Right renal pelvis (tissue), 4 donors: ENCODE results near the gene C2orf80. TPM values are rescaled to one million over a fixed set of nuclear protein-coding genes. Genes with fewer than 3 reads are reported as not detected.
"Not testable (repeated sequence)": the region's sequence is repeated elsewhere in the genome, so short reads cannot be mapped to it uniquely, and the experiment has no call there.

Experiments
- DNase-seq, 4 donors: peaks; one replicate each; pipeline ENCODE4 v3.0.0-alpha.2; 2013; ENCODE audit warnings: low read depth in 4 of 4, low spot score in 3 of 4, missing footprints in 1 of 4
- polyA plus RNA-seq, 4 donors: library from polyadenylated mRNA; unstranded; fragments of 120-200 nt; gene quantifications; one replicate each; pipeline ENCODE4 v1.2.1, GENCODE V29; 2013; ENCODE audit not compliant: insufficient read length in 4 of 4

The C2orf80 gene
- under 1 TPM in 3 of 4 donors, not detected in 1; 0.17 to 0.50 (median 0.31) TPM for polyA plus RNA-seq

DNA sequence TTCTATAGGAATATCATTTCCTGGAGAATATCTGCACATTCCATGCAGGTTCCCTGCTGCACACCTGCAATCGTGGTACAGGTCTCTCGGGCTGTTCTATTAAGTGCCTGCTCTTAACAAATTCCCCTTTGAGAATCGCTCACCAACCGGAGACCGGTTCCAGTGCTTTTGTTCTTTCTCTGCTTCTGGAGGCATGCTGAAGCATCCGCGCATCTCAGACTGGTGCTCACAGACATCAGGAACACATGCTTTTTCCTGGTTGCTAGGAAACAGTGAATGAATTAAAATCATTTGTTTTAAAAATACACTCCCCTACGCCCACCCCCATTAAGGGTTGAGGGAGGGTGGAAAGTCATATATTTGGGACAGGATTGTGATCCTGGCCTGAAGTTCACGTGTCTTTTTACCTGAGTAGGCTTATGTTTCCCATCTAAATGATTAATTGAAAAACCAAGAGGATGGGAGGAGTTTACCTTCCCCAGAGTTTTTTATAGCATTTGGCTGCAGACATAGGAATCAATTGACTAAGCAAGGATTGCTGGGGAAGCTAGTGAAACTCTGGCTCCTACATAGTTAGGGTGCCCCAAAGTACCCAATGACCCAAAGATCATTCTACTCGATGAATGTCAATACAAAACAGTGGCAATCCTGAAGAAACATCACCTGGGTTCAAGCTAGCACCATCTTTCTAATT lies at the start of gene C2orf80:
TSS of gene C2orf80 (minus strand) at position 221 of the 694 bp plus-strand sequence. CDS start 3,044 bp downstream, outside the sequence.
- DNase-seq: no peak

DNA sequence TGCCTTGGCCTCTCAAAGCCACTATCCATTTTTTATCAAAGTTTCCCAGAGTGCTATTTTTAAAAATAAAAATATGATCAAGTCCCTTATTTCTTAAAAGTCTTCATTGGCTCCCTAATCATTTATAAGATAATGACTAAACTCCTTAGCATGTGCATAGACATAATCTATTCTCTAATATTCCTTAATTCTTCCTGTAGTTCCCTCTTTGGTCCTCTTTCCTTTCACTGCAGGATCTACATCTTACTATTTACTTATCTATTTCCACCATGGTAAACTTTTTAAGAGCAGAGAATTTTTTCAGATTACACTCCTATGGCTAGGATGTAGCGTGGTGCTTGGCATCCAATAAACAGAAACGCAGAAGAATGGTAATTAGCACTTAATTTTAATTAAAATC lies 46.0 kb upstream of the C2orf80 start:
- no peak for DNase-seq

DNA sequence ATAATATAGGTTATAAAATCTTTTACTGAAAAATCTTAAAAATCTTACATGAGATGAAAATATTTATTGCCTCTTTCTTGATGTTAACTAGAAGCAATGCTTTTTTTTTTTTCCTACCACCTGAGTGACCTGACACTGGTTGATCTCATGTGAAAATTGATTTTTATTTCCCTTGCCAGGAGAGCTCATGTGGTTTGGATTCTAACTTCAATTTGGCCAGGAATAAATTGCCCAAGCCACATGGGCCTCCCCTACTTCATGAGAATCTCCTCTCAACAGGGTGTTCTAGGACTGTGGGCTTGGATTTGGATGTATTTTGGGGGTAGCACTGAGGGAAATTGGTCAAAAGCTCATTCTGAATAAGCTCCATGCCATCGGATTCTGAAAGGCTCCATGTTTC lies 45.0 kb upstream of the C2orf80 start:
- DNase-seq: no peak

DNA sequence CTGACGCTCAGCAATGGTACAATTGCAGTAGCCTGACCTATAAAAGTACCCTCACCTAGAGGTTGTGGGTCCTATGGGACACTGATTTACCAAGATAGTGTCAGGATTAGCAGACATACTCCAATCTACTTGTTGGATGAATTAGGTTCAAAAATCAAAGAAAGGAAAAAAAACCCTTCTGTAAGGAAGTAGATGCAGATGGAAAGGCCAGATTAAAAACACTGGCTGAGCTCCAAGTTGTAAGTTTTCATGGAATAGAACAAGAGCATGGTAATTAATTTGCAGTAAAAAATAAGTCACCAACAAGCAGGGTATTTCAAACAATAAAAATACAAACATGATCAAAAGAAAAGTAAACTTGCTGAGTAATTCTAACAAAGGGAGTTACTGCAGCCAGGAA lies 38.6 kb upstream of the C2orf80 start:
- peak in 2 of 4 donors; percentile 14 to 20 for DNase-seq

DNA sequence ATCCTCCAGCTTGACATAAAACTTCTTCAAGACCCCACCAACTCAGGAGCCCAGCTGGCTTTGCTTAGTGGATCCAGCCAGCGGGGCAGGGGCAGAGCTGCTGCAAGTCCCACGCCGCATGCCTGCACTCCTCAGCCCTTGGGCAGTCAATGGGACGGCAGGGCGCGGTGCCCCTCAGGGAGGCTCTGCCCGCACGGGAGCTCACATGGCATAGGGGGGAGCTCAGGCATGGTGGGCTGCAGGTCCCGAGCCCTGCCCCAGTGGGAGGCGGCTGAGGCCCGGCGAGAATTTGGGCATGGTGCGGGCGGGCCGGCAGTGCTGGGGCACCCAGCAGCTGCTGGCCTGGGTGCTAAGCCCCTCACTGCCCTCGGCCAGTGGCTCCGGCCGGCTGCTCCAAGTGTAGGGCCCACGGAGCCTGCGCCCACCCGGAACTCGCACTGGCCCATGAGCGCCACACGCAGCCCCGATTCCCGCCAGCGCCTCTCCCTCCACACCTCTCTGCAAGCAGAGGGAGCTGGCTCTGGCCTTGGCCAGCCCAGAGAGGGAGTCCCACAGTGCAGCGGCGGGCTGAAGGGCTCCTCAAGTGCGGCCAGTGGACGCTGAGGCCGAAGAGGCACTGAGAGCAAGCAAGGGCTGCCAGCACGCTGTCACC lies 37.9 kb upstream of the C2orf80 start:
- DNase-seq: no peak

DNA sequence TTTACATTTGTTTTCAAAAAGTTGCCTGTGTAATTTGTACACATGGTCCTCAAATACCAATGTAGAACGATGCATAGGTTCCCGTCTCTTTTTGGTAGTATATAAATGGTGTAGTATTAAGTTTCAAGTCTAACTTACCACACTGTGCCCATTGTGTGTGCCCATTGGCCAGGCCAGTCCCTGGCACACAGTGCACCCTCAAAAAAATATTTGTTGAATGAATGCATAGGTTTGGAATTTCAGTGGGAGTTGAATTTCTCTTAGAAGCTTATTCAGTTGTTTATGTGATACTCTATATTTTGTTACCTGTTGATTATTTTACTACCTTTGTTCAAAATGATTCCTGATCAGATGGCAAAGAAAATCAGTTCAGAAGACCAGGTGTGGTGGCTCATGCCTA lies 35.0 kb upstream of the C2orf80 start:
- DNase-seq: no peak

DNA sequence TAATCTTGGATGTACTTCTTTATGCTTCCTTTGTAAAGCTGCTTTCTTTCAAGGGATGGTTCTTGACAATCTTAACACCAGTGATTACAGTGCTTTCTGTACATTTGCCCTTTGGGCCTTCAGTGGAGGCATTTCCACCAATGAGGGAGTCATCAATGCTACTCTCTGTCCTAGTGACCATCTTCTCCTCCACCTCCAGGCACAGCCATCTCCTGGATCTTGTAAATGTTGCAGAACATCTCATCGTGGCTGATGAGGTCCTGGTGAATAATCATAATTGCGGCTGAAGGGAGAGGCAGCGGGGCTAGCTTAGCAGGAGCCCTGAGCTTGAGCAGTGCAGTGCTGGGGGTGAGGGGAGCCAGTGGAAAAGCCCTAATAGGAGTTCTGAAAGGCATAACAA lies 32.5 kb upstream of the C2orf80 start:
- DNase-seq: no peak

DNA sequence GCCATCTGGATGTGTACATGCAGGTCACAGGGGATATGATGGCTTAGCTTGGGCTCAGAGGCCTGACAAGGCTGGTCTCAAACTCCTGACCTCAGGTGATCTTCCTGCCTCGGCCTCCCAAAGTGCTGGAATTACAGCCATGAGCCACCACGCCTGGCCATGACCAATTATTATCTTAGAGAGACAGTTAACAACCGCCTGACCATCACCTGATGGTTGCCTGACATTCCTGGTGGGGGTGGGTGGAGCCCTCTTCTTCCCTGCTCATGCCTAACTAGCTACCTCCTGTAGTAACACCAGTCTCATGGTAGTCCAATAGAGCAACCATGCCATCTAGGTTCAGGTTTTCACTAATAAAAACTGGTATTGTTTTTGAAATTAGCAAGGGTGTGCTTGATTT lies 32.0 kb upstream of the C2orf80 start:
- DNase-seq: not testable (repeated sequence)

DNA sequence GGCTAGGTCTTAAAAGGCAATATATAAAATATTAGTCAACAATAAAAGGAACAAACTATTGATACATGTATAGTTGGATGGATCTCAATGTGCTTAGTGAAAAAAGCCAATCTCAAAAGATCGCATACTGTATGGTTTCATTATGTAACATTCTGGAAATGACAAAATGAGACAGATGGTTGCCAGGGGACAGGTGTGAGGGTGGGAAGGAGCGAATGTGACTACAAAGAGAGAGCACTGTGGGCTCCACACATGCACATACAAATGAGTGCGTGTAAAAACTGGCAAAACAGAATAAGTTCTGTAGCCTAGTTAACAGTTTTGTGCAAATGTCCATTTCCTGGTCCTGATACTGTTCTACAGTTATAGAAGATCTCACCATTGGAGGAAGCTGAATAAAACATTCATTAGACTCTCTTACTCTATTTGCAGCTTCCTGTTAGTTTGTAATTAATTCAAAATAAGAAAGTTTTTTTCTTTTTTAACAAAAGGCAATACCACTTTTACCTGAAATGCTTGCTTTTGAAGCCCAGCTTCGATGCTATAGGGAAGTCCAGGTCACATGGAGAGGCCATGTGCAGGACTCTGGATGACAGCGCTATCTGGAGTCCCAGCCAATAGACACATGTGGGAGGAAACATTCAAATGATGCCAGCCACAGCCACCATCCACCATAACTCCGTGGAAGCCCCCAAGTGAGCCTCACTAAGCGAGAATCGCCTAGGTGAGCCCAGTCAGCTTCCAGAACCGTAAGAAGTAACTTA lies 21.0 kb upstream of the C2orf80 start:
- no peak for DNase-seq

DNA sequence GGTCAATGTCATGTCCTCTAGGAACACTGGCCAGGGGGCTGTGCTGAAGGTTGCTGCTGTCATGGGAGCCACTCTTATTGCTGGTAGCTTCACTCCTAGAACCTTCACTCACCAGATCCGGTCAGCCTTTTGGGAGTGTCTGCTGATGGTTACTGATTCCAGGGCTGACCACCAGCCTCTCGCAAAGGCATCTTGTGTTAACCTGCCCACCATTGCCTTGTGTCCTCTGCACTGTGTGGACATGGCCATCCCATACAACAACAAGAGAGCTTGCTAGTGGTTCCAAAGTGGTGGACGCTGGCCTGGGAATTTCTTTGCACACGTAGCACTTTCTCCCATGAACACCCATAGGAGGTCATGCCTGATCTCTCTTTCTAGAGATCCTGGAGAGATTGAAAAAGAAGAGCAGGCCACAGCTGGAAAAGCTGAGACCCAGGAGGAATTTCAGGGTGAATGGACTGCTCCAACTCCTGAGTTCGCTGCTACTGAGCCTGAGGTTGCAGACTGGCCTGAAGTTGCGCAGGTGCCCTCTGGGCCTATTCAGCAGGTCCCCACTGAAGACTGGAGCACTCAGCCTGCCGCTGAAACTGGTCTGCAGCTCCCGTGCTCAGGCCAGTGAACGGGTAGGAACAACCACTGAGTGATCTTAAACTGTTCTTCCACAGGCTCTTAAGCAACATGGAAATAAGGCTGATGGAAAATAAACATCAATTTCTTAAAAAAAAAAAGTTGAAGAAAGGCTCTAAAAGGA lies 18.7 kb upstream of the C2orf80 start:
- no peak for DNase-seq

DNA sequence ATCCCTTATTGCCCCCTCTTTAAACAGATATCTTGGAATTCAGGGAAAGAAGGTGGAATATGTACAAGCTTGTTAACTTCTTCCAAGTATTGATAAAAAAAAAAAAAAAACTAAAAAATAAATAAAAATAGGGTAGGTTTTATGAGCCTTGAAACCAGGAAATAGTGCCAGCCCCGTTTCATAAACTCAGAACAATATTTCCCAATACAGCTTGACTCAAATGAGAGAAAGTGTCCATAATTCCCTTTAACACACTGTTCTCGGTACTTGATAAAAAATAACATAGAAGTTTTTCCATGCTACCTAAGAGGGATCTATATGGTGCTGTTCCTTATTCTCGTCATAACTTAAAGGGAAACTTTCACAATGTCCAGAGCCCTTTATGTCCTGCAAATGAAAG lies 17.9 kb upstream of the C2orf80 start:
- DNase-seq: no peak

DNA sequence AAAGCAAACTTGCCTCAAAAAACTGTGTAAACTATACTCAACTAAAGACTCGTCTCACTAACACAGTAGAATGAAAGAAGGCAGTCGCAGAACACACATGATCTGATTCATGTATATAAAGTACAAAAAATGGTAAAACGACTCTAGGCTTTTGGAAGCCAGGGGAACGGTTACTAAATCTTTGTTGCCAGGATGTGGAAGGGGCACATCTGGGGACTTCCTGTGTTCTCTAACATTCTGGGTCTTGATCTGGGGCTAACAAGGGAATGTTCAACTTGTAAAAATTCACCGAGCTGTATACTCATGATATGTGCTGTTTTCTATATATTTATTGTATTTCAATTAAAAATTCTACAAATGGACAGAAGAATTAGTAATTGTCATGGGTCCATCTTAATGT lies 14.3 kb upstream of the C2orf80 start:
- no peak for DNase-seq

DNA sequence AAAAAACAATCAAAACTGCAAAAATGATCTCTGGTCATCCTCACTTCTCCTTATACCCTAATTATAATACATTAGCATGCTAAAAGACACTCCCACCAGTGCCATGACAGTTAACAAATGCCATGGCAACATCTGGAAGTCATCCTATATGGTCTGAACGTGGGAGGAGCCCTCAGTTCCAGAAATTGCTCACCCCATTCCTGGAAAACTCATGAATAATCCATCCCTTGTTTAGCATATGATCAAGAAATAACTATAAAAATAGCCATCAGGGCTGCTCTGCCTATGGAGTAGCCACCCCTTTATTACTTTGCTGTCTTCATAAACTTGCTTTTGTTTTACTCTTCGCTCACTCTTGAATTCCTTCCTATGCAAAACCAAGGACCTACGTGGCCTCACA lies 5.7 kb upstream of the C2orf80 start:
- DNase-seq: no peak

DNA sequence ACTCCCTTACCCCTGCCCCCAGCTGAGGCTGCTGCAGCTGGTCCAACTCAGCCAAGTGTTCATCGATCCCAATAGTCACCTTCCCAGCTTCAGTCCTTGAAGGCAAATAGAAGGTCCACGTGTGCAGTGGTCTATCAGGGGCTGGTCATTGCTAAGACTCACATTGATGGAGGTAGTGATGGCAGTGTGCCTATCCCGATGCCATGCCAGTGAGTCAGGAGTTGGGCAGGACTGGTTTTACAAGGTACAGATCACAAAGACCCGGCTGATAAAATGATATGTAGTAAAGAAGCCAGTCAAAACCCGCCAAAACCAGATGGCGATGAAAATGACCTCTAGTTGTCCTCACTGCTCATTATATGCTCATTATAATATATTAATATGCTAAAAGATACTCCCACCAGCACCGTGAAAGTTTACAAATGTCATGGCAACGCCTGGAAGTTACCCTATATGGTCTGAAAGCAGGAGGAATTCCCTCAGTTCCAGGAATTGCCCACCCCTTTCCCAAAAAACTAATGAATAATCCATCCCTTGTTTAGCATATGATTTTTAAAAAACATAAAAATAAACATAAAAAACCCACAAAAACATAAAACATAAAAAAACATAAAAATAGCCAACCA lies 2.9 kb upstream of the C2orf80 start:
- DNase-seq: no peak

DNA sequence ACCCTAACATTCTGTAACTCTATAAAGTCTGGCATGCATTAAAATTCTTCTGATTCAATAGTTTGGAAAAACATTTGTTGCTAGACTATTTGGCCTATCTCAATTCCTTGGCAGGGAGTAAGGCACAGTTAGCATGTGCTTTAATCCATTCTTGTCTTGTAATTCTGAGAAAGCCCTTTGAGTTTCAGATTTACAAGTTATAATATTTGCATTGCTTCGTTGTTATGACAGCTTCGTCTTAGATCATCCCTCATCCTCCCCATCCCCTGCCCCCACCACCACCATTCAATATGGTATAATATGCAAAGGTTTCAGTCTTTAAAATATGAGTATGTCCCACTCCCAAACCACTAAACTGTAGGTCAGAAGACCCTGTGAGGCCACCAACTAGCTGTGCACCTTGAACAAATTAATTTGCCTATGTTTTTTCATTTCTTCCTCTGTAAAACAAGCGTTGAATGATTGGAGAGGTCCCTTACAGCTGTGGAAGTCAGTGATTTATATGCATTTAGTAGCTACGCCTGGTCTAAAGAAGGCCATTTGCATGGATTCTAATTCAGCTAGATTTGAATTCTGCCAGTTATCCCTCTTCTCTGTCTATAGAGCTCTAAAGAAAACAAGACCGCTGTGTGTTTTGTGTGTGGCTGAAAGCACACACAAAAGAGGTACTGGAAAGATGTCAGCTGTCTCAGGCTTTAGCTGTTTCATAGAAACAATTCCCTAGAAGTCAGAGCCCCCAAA lies 591 bp downstream of the C2orf80 start:
- DNase-seq: no peak

DNA sequence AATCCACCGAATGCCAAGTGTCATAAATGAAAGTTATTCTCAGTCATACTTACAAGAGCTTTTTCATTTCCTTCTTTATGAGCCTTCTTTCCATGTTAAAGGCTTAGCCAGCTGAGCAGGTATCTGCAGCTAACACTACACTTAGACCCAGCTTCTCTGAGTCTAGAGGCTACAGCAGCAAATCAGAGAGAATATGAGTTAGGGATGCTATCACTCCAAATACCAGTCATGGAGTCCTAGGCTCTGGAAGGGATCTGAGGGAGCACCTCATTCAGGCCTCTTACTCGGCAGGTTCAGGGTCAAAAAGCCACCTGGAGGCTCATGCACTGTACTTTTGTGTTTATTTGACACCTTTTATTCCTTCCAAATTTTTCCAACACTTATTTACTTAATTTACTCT lies 2.9 kb downstream of the C2orf80 start:
- DNase-seq: no peak

DNA sequence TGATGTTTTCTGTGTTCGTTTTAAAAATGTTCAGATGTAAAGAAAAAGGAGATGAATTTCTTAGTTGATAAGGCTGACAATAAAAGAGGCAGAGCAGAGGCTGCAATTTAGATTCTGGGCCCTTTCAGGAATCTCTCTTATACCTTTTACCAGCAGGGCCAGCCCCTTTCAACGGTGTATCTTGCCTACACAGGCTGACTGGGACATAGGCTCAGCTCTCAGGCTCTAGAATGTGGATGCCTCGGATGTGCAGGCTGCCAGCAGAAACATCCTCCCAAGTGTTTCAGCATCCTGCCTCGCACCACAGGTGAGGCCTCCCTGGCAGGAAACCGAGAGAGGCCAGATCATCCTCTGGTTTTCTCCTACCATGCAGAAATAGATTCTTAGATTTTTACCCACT lies 3.4 kb downstream of the C2orf80 start:
- no peak for DNase-seq

DNA sequence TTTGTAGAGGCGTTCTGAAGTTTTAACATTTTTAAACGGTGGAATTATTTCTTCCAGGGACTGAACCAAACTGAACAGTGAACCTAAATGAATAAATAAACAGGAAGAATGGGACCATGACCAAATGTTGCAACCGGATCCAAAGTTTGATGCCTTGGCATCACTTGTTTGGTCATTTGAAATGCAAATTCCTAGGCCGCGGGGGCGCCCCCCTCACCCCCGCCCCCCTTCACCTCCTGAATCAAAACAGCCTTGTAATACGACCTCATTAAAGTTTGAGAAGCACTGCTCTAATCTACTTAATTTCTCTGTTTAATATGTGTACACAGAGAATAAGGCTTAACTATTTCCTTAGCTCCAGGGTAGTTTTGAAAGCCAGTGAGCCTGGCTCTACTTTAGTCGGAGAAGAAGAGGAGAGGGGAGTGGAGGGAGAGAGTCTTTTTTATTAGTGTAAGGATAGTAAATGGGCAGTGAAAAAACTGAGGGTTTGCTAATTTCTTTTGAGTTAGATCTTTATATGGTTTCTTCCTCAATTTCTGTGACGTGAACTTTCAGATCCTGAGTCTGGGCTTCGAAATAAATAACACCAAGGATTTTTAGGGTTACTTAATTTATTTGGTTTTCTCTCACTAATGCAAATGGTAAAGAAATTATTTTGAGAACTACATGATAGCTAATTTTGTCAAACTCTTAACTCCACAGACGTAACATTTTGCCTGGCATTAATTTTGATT lies 5.7 kb downstream of the C2orf80 start:
- no peak for DNase-seq

DNA sequence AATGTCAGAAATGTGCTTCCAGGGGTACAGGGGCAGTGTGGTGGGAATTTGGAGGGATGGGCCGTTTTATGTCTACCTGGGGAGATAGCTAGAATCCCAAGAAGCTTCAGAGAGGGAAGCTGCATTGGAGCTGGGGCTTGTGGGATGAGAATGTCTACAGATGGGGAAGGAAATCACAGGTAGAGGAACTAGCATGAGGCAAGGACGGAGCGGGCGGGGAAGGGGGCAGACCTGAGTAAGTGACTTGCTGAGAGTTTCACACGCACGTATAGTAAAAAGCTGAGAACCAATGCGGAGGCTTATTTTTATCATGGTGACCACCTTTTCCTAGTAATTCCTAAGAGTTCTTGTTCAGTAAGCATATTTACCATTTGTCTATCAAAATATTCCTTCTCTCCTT lies 6.3 kb downstream of the C2orf80 start:
- no peak for DNase-seq
